Measurements from ENCODE around the gene ZFPM1.

Gene ZFPM1

GRCh38 chr16:88418869-88419268 lies 34.2 kb upstream of the ZFPM1 start:
- DNase-seq, result no peak

DNA sequence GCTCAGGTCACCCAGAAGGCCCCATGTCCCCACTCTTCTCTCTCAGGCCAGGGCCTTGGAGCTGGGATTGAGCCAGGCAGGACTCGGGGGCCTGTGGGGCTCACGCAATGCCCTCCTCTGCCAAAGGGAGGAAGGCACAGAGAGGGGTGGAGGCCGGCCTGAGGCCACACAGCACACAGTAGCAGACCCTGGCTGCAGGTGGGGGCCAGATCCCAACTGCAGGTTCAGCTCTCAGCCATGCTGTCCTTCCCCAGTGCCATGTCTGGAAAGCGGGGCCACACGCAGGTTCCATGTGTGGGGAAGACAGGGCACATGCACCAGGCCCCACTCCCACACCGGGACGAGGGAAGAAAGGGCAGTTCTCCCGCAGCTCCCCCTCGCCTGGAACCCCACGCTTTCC lies 33.3 kb upstream of the ZFPM1 start:
- DNase-seq, result no peak

GRCh38 chr16:88420496-88420895 lies 32.6 kb upstream of the ZFPM1 start:
- no peak for DNase-seq

DNA sequence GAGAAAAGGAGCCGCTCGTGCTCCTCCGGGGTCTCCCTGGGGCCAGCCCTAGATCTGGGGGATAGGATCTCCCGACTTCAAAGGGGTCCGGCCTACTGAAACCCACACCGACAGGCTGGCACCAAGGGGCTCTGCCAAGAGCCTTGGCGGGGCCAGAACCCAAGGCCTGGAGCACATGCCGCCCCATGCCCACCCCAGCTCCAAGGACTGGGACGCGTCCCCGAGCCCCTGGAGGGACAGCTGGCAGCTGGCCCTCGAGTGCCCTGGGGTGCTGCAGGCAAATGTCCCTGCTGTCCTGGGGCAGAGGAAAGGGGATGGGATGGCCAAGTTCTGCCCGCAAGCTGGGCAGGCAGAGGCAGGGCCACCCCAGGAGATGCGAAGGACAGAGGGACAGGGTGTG lies 31.8 kb upstream of the ZFPM1 start:
- no peak for DNase-seq

DNA sequence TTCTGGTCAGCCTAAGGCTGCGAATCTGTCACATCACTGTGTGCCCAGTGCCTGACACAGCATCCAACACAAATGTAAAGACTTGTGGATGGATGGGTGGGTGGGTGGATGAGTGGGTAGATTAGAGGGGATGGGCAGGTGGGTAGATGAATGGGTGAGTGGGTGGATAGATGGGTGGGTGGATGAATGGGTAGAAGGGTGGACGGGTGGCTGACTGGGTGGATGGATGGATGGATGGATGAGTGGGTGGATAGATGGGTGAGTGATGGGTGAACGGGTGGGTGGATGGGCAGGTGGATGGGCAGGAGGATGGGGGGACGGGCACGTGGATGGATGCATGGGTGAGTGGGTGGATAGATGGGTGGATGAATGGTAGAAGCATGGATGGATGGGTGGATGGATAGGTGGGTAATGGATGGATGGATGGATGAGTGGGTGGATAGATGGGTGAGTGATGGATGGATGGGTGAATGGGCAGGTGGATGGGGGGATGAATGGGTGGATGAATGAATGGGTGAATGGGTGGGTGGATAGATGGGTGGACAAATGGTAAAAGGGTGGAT lies 31.1 kb upstream of the ZFPM1 start:
- no peak for DNase-seq

GRCh38 chr16:88422733-88423447 lies 30.2 kb upstream of the ZFPM1 start:
- no peak for DNase-seq

DNA sequence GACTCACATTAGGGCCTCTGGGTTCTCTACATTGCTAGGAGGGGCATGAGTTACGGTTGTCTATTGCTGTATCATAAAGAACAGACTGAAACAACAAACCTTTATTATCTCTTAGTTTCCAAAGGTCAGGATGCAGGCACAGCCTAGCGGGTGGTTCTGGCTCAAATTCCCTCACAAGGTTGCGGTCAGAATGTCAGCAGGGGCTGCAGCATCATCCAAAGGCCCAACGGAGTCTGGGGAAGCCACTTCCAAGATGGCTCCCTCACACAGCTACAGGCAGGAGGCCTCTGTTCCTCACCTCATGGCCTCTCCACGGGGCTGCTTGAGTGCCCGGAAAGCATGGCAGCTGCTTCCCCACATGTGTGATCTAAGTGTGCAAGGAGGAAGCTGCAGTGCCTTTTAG lies 29.6 kb upstream of the ZFPM1 start:
- no peak for DNase-seq

DNA sequence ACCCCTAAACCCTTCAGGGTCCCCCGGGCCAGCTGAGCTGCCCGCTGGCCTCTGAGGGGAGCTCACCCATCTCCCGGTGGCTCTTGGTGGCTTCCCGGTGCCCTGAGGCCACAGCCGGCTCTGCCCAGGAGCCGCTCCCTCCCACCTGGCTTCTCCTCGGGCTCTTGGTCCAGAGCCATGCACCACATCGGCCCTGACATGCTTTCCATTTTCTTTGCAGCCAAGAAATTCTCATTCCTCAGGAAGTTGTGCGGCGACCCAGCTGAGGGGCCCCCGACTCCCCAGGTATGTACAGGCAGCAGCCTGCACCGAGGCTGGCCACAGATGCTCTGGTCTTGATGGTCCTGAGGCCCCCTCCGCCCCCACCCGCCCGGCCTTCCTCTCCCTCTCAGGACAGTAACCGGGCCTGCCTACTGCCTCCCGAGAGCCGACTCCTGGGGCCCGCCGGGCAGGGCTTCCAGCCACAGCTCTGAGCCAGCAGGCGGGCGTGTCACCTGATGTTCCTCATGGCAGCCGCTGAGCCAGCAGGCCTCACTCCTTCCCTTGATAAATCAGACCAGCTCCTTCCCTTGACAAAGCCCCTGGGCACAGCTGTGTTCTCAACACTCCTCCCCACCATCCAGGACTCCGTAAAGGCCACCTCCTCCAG lies 28.4 kb upstream of the ZFPM1 start:
- DNase-seq, result no peak

- DNase-seq, result no peak
Measured at GRCh38 chr16:88426018-88426417, 27.1 kb upstream of the ZFPM1 start.

- DNase-seq, result no peak
Measured at GRCh38 chr16:88427376-88427775, 25.7 kb upstream of the ZFPM1 start.

DNA sequence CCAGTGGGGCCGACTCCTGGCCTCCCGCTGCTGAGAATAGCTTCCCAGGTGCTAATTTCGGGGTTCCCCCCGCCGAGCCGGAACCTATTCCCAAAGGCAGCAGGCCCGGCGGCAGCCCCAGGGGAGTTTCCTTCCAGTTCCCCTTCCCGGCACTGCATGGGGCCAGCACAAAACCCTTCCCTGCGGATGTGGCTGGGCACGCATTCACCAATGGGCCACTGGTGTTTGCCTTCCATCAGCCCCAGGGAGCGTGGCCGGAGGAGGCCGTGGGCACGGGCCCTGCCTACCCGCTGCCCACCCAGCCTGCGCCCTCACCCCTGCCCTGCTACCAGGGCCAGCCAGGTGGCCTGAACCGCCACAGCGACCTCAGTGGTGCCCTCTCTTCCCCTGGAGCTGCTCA lies 24.9 kb upstream of the ZFPM1 start:
- no peak for DNase-seq

- no peak for DNase-seq
Measured at GRCh38 chr16:88428616-88429386, 24.3 kb upstream of the ZFPM1 start.

- DNase-seq, result no peak
Measured at GRCh38 chr16:88429387-88430184, 23.5 kb upstream of the ZFPM1 start.

GRCh38 chr16:88430185-88430523 lies 22.9 kb upstream of the ZFPM1 start:
- no peak for DNase-seq

- no peak for DNase-seq
Measured at GRCh38 chr16:88430524-88431446, 22.3 kb upstream of the ZFPM1 start.

GRCh38 chr16:88431651-88432050 lies 21.4 kb upstream of the ZFPM1 start:
- DNase-seq, result no peak

DNA sequence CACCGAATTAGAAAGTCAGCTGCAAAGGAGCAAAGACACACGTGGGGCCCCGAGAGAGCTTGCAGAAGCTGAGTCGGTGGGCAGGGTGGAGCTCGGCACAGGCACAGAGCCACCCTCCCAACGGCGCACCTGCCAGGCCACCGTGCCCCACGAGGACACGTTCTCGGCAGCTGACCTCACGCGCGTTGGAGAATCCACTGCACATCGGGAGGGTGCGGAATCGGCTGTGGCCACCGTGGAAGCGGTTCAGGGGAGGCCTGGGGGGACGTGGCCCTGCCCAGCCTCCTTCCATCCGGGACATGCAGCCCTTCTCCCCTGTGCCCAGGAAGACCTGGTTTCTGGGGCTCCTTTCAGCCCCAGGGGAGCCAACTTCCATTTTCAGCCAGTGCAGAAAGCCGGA lies 20.9 kb upstream of the ZFPM1 start:
- no peak for DNase-seq

DNA sequence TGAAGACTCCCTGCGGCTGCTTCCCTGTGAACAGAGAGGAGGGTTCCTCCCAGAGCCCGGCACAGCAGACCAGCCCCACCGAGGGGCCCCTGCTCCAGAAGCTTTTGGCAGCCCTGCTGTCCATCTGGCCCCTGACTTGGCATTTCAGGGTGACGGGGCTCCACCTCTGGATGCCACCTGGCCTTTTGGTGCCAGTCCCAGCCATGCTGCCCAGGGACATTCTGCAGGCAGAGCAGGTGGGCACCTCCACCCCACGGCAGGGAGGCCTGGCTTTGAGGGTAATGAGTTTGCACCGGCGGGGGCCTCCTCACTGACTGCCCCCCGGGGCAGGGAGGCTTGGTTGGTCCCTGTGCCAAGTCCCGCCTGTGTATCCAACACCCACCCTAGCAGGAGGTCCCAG lies 20.3 kb upstream of the ZFPM1 start:
- no peak for DNase-seq

DNA sequence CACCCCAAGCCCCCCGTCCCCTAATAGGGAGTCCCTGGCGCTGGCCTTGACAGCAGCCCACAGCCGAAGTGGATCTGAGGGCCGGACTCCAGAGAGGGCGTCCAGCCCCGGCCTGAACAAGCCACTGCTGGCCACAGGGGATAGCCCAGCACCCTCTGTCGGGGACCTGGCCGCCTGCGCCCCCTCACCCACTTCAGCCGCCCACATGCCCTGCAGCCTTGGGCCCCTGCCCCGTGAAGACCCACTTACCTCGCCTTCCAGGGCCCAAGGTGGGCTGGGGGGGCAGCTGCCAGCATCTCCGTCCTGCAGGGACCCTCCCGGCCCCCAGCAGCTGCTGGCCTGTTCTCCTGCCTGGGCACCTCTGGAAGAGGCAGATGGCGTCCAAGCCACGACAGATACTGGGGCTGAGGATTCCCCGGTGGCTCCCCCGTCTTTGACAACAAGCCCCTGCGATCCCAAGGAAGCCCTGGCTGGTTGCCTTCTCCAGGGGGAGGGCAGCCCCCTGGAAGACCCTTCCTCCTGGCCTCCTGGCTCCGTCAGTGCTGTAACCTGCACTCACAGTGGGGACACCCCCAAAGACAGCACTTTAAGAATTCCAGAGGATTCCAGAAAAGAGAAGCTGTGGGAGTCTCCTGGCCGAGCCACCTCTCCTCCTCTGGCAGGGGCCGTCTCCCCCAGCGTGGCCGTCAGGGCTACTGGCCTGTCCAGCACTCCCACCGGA lies 19.3 kb upstream of the ZFPM1 start:
- DNase-seq, result no peak

- no peak for DNase-seq
Measured at GRCh38 chr16:88434353-88434690, 18.8 kb upstream of the ZFPM1 start.

DNA sequence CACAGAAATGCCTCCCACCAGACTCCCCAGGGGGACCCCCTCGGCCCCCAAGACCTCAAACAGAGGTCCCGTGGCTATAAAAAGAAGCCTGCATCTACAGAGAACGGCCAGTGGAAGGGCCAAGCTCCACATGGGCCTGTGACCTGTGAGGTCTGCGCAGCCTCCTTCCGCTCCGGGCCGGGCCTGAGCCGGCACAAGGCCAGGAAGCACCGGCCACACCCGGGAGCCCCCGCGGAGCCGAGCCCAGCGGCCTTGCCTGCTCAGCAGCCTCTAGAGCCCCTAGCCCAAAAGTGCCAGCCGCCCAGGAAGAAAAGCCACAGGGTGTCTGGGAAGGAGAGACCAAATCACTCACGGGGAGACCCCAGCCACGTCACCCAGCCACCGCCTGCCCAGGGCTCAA lies 18.3 kb upstream of the ZFPM1 start:
- DNase-seq, result no peak

All from cortex of kidney (tissue), 1 donor.